DMS153 treated with DMSO at 0.1 percent for 48 hours (cell line): ENCODE measurements around the gene PAGR1.
"Not testable (repeated sequence)": the region's sequence is repeated elsewhere in the genome, so short reads cannot be mapped to it uniquely, and the experiment has no call there.

Source experiments
- DNase-seq: peaks from one replicate; lab custom pipeline; 2025; ENCODE audit not compliant: unreplicated experiment; lab: John Stamatoyannopoulos, UW

The PAGR1 gene

GRCh38 chr16:29811896-29812665 lies 3.9 kb upstream of the PAGR1 start, which contains the start of gene PRRT2:
Gene PRRT2 (plus strand): TSS chr16:29812193. CDS start chr16:29813055, 862 bp downstream.
- DNase-seq: no peak

- DNase-seq: no peak
Observed at GRCh38 chr16:29812754-29813643, 3.0 kb upstream of the PAGR1 start.

GRCh38 chr16:29813644-29814562 lies 2.0 kb upstream of the PAGR1 start:
- DNase-seq: no peak

GRCh38 chr16:29814592-29814991 lies 1.4 kb upstream of the PAGR1 start:
- no peak for DNase-seq

- DNase-seq: peak; percentile 74
Observed at GRCh38 chr16:29815032-29815721, 775 bp upstream of the PAGR1 start.

- DNase-seq: peak; percentile 34
Observed at GRCh38 chr16:29816694-29817441, 916 bp downstream of the PAGR1 start.

- no peak for DNase-seq
Observed at GRCh38 chr16:29818082-29818481, 2.1 kb downstream of the PAGR1 start.

- no peak for DNase-seq
Observed at GRCh38 chr16:29819506-29819905, 3.6 kb downstream of the PAGR1 start.

GRCh38 chr16:29820271-29820701 lies 4.3 kb downstream of the PAGR1 start, which contains the start of gene MVP:
Gene MVP (plus strand): TSS chr16:29820462. CDS start chr16:29830550, 10,088 bp downstream.
- DNase-seq: peak; percentile 17

GRCh38 chr16:29820730-29821642 lies 5.0 kb downstream of the PAGR1 start:
- peak; percentile 11 for DNase-seq

- DNase-seq: no peak
Observed at GRCh38 chr16:29821643-29822115, 5.7 kb downstream of the PAGR1 start.

- no peak for DNase-seq
Observed at GRCh38 chr16:29824589-29825144, 8.7 kb downstream of the PAGR1 start.

GRCh38 chr16:29825145-29826044 lies 9.4 kb downstream of the PAGR1 start:
- no peak for DNase-seq

- no peak for DNase-seq
Observed at GRCh38 chr16:29826342-29826695, 10.4 kb downstream of the PAGR1 start.

GRCh38 chr16:29830774-29831173 lies 14.8 kb downstream of the PAGR1 start:
- DNase-seq: no peak

- no peak for DNase-seq
Observed at GRCh38 chr16:29831490-29831889, 15.5 kb downstream of the PAGR1 start.

GRCh38 chr16:29833219-29833618 lies 17.3 kb downstream of the PAGR1 start:
- DNase-seq: not testable (repeated sequence)
